Pancreas (tissue), 10 donors: Measurements from ENCODE around the gene REPS2. TPM values are rescaled to one million over a fixed set of nuclear protein-coding genes. Genes with fewer than 3 reads are reported as not detected.

ENCODE experiments used
- ATAC-seq, 4 donors: fragments of 200-7000 bp; cut with Tn5 transposase; one replicate each; pipeline versions ENCODE4 v1.8.0 to v1.9.1; 2020; ENCODE audit warnings: mild to moderate bottlenecking in 4 of 4, moderate library complexity in 4 of 4
- DNase-seq, 6 donors: peaks; one replicate each; pipeline ENCODE4 v3.0.0-alpha.2; 2020
- FAIRE-seq: peaks from 2 replicates; lab custom pipeline; 2012; peaks lifted over from hg19 to GRCh38; lab: Jason Lieb, UNC
- H3K27ac ChIP-seq, 4 donors: fragments of 200-600 bp; sonication (generic); 1 replicate in 3 of 4; 2 replicates in 1 of 4; pipeline versions ENCODE4 v1.5.0 to v1.8.0; 2020
- H3K27me3 ChIP-seq, 4 donors: fragments of 200-600 bp; one replicate each; pipeline ENCODE4 v1.8.0; 2021
- H3K36me3 ChIP-seq, 3 donors: fragments of 200-600 bp; sonication (generic) in 1 of 3; one replicate each; pipeline versions ENCODE4 v1.5.0 to v1.8.0; 2020 to 2021
- H3K4me1 ChIP-seq, 3 donors: fragments of 200-600 bp; one replicate each; pipeline ENCODE4 v1.8.0; 2021
- H3K4me3 ChIP-seq, 4 donors: fragments of 200-600 bp; sonication (generic) in 2 of 4; one replicate each; pipeline versions ENCODE4 v1.5.0 to v1.8.0; 2020 to 2021
- H3K9me3 ChIP-seq, 4 donors: fragments of 200-600 bp; one replicate each; pipeline ENCODE4 v1.8.0; 2021
- WGBS, 2 donors: extraction: QIAGEN DNeasy Blood & Tissue Kit; methylation state at CpG; one replicate each; pipeline ENCODE4 v1.1.7; 2013; 5-methylcytosine and 5-hydroxymethylcytosine counted together
- intact Hi-C, 3 donors: fragments of 100-400 bp; cut with DNase I; formaldehyde crosslinking; loops; one replicate each; pipeline versions ENCODE4 v1.11.1 to v1.14.2; 2022
- polyA plus RNA-seq, 2 donors: library from polyadenylated mRNA; stranded (reverse); fragments of 200-250 nt; gene quantifications; one replicate each; pipeline ENCODE4 v1.2.3, GENCODE V29; 2013
- total RNA-seq, 6 donors: library from RNA; stranded (reverse); fragmentation: NEBNext Ultra II Directional in 4 of 6; extraction: Animal tissue kit (Norgen Biotek cat#: 25700) in 4 of 6; gene quantifications; one replicate each; pipeline versions ENCODE4 v1.2.1 to v1.2.4, GENCODE V29; 2021 to 2023
- TF ChIP-seq, protein P1 (sequence below), 4 donors: fragments of 200-600 bp; sonication (generic) in 3 of 4; IDR thresholded peaks; one replicate each; pipeline versions ENCODE4 v1.5.0 to v1.8.0; 2021; ENCODE audit warnings: antibody characterized with exemption in 4 of 4
- donor health status: healthy with polysubstance abuse.
- donor health status: DM: no; HTN: no; CAD: no; lungs with moderate emphysema.
- donor health status: DM: no; HTN: no; CAD: no.
- donor health status: control.
- donor health status: control.
- donor health status: Bipolar disorder and iron deficiency.
- donor health status: DM: yes; HTN: yes; CAD: no.
- donor health status: DM: no; HTN: no; CAD: no.
- donor health status: DM: no; HTN: no; CAD: no.
- donor health status: DM: yes; HTN: yes; CAD: no.

REPS2 gene
- total and polyA plus RNA-seq, 8 donors = 5.2 to 29.3 (median 15.3) TPM

GRCh38 chrX:17174671-17175070 lies 228.2 kb downstream of the REPS2 start:
- intact Hi-C loops = no loop called here
- TF ChIP-seq, protein P1, sequence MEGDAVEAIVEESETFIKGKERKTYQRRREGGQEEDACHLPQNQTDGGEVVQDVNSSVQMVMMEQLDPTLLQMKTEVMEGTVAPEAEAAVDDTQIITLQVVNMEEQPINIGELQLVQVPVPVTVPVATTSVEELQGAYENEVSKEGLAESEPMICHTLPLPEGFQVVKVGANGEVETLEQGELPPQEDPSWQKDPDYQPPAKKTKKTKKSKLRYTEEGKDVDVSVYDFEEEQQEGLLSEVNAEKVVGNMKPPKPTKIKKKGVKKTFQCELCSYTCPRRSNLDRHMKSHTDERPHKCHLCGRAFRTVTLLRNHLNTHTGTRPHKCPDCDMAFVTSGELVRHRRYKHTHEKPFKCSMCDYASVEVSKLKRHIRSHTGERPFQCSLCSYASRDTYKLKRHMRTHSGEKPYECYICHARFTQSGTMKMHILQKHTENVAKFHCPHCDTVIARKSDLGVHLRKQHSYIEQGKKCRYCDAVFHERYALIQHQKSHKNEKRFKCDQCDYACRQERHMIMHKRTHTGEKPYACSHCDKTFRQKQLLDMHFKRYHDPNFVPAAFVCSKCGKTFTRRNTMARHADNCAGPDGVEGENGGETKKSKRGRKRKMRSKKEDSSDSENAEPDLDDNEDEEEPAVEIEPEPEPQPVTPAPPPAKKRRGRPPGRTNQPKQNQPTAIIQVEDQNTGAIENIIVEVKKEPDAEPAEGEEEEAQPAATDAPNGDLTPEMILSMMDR (IDR thresholded peaks at IDR 0.05) = no peak
- H3K36me3 ChIP-seq = no peaks in the 10 kb centered on the region
- no peaks in the 10 kb centered on the region for H3K27me3 ChIP-seq
- ATAC-seq (no peak), FAIRE-seq (no peak), DNase-seq (peak in 1 of 6 donors; percentile 24)
- no peaks in the 10 kb centered on the region for H3K4me1 ChIP-seq
- no peaks in the 10 kb centered on the region for H3K9me3 ChIP-seq
- no peak overlapping the region for H3K4me3 ChIP-seq
- H3K27ac ChIP-seq = no peak overlapping the region
- WGBS, 2 donors = 83 to 90% methylated on average over 8 of the region's 8 CpGs

- Histone ChIP-seq H3K4me1 (no peaks in the 10 kb centered on the region), H3K27me3 (no peaks in the 10 kb centered on the region), H3K36me3 (no peaks in the 10 kb centered on the region), H3K27ac (no peak overlapping the region), H3K4me3 (no peak overlapping the region), H3K9me3 (no peaks in the 10 kb centered on the region)
- ATAC-seq = peak in 3 of 4 donors; percentile 43 to 55 (median 51)
- no peak for FAIRE-seq
- TF ChIP-seq, protein P1 (IDR thresholded peaks at IDR 0.05) = no peak
- WGBS, 2 donors = 90 to 93% methylated on average over 3 of the region's 3 CpGs
- no peak for DNase-seq
- intact Hi-C loops = no loop called here
These were observed 235.9 kb downstream of the REPS2 start for GRCh38 chrX:17182317-17182716.

DNA sequence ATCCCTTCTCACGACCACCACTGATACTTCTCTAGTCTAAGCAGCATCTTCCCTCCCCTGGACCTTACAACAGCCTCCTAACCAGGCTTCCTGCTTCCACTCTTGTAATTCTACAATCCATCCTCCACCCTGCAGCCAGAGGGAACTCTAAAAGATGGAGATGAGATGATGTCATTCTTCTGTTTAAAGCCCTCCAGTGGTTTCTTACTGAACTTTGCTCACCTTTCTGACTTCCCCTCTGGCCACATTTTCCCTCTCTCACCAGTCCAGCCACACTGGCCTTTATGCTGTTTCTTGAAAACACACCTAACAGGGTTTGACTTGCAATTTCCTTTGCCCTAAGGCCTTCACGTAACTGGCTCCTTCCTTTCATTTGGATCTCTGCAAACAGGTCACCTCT lies 237.1 kb downstream of the REPS2 start:
- no peak for FAIRE-seq
- no peaks in the 10 kb centered on the region for H3K27me3 ChIP-seq
- no peaks in the 10 kb centered on the region for H3K4me1 ChIP-seq
- TF ChIP-seq, protein P1 (IDR thresholded peaks at IDR 0.05) = no peak
- no peak for ATAC-seq
- H3K4me3 ChIP-seq = no peak overlapping the region
- no peak overlapping the region for H3K27ac ChIP-seq
- no peaks in the 10 kb centered on the region for H3K36me3 ChIP-seq
- WGBS, 2 donors = 68 to 88% methylated on average over 2 of the region's 2 CpGs
- intact Hi-C loops = no loop called here
- H3K9me3 ChIP-seq = no peaks in the 10 kb centered on the region
- no peak for DNase-seq

GRCh38 chrX:17185431-17185830 lies 239.0 kb downstream of the REPS2 start:
- WGBS, 2 donors = 66 to 77% methylated on average over 5 of the region's 5 CpGs
- intact Hi-C loops = no loop called here
- Histone ChIP-seq H3K9me3 (no peaks in the 10 kb centered on the region), H3K27me3 (no peaks in the 10 kb centered on the region), H3K4me1 (no peaks in the 10 kb centered on the region), H3K27ac (no peak overlapping the region), H3K36me3 (no peaks in the 10 kb centered on the region), H3K4me3 (no peak overlapping the region)
- no peak for FAIRE-seq
- no peak for DNase-seq
- ATAC-seq = no peak
- TF ChIP-seq, protein P1 (IDR thresholded peaks at IDR 0.05) = no peak

DNA sequence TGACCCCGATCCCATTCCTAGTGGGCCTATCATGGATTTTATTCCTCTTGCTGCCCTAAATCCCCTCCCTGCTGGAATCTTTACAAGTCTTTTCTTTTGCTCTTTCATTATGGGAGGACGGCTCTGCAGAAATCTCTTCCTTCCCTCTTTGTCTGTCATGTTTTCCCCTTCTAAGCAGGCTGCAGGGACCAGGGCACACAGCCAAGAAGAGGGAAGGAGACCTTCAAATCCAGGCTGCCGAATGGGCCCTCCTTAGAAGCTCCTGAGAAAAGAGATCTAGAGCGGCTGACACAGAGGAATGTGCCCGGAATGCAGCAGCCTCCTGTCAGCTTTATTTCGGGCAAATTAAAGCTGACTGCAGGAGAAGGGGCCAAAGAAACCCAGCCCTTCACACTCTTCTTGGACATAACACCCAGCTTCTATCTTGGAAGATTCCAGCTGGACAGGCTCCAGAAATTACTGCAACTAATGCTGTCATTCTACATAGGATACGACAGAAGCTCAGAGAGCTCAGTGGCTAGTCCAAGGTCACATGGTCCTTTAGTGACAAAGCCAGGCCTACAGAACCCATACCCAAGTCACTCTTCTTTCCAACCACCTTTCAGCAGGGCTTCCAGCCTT lies 240.8 kb downstream of the REPS2 start:
- ATAC-seq (peak in 1 of 4 donors; percentile 22), DNase-seq (no peak), FAIRE-seq (no peak)
- Histone ChIP-seq H3K27me3 (no peaks in the 10 kb centered on the region), H3K27ac (no peak overlapping the region), H3K4me3 (no peak overlapping the region), H3K36me3 (no peaks in the 10 kb centered on the region), H3K4me1 (no peaks in the 10 kb centered on the region), H3K9me3 (no peaks in the 10 kb centered on the region)
- intact Hi-C loops = no loop called here
- 79 to 81% methylated on average over 7 of the region's 7 CpGs for WGBS, 2 donors
- TF ChIP-seq, protein P1 (IDR thresholded peaks at IDR 0.05) = no peak
